Stimulated activated CD8-positive, alpha-beta memory T cell treated with anti-CD3 and anti-CD28 coated beads, Interleukin-12 subunit alpha, Interleukin-12 subunit beta, amount 100 ng/mL, for 4 hours (primary cell): Measurements from ENCODE around the gene CELF4.

ENCODE experiments used
- DNase-seq: peaks from one replicate; pipeline ENCODE4 v3.0.0-alpha.2; 2020; ENCODE audit warnings: low read depth

Gene CELF4

DNA sequence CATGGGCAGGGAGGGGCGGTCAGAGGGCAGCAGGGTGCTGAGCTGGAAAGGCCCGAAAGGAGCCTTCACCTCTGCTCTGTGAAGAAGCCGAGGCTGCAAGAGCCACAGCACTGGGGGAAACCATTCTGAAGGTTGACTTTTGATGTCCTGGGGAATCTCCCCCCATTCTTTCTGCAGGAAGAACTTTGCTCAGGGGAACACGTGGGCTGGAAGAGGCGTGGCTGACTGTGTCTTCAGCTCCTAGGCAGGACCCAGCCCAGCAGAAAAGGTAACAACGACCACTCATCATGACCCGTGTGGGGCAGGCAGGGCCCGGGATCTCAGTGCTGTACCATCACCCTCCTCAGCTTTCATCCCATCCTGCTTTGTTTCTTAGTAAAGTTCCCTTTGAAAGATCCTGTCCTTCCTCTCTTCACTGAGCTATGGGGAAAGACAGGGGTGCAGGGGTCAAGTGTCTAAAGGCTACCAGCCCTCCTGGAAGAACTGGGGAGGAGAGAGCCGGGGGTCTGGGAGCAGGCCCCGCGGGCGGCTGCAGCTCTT is 312.7 kb downstream of the CELF4 start:
- no peak for DNase-seq

DNA sequence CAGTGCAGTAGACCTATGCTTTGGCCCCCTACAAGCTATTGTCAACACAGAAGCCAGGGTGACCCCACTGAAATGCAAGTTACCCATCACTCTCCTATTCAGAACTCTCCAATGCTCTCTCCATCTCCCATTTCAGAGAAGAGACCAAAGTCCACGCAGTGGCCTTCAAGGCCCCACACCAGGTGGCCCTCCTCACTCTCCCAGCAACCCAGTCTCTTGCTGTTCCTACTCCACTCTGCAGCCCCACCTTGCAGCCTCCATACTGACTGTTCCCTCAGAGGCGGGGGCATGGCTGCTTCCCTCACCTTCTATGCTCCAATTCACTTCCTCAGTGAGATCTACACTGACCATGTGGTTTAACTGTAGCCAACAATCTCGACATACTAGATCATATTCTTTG is 313.3 kb downstream of the CELF4 start:
- DNase-seq = no peak

DNA sequence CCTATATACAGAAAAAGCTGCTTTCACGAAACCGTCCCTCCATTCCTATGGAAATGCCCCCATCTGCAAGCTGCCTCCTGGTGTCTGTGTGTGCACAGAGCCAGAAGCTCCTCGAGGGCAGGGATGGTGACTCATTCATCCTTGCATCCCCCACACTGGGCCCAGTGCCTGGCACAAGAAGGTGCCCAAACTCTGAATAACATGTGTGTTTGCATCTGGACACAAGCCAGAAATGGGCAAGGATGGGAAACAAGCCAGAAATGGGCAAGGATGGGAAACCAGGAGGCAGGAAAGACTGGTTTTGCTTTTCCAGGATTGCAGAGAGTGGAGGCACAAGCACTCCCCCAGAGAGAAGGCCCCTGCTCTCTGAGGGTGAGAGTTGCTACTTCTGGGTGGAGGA is 313.9 kb downstream of the CELF4 start:
- no peak for DNase-seq

DNA sequence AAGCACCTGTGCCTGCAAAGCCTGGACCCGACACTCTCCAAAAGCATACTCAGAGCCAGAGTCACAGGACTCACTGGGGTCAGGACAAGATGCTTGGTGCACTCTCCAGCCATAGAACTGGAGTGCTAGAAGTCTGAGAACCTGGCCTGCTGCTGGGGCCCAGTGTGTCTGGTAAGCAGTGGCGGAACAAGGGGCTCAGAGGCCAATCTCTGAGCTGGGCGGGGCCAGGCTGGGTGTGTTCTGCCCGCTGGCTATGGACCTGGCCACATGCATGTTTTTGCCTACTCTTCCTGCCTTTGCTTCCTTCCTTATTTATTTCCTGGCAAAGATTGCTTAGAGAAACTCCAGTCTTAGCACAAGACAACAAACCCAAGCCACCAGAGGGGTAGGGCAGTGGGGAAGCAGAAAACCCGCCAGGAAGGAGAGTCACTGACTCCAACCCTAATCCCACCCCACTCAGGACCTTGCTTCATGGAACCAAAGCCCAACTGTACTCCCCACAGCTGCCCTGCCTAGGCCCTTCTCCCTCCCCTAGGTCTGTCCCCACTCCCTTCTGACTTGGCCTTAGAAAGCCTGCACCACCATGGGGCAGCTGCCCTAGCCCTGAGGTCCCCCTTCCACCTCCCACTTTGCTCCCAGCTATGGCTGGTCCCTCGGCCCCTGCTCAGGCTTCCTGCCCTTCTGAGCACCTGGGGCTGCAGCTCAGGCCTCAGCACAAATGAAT is 315.5 kb downstream of the CELF4 start:
- DNase-seq = no peak

DNA sequence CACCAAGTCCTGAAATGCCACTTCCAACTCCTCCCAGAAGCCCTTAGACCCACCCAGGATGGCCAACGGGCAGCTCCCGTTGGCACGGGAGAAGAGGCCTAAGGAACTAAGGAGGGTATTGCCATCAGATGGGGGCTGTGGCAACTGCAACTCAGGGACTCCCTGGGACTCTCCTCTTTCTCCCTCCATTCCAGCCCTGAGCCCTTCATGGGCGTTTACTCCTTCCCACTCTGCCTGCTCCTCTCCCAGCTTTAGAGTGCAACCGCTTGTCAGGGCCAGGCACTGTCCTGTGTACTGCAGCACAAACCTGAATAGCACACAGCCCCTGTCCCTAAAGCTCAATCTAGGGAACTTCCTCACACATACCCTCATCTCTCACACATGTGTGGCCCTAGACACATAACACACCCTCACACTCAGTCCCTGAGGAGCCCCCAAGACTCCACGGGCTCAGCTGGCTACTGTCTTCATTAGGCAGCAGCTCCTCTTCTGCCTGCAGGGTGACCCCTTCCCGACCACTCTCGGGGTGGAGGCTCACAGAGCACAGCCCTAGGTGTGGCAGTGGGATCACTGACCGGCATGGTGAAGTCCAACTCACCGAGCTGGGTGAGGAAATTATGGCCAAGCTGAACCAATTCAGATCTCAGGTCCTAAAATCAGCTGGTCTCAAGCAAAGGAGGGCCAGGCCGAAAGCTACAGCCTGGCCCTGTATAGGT is 316.3 kb downstream of the CELF4 start:
- no peak for DNase-seq

DNA sequence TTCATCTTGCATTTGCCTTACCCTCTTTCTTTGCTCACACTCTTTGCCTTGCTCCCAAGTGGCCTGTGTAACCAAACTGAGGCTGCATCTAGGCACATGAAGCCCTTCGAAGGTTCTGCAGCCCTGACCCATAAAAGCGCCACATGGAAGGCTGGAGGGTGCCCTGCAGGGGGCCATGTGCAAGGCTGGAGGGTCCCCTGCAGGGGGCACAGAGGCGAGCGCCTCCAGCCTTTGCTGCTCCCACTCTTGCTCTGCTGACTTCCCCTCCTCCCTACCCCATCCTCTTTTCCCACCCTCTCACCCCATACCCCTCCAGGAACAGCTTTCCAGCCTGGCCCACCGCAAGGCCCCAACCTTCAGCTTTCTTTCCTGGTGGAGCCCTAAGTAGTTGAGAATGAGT is 317.3 kb downstream of the CELF4 start:
- no peak for DNase-seq

DNA sequence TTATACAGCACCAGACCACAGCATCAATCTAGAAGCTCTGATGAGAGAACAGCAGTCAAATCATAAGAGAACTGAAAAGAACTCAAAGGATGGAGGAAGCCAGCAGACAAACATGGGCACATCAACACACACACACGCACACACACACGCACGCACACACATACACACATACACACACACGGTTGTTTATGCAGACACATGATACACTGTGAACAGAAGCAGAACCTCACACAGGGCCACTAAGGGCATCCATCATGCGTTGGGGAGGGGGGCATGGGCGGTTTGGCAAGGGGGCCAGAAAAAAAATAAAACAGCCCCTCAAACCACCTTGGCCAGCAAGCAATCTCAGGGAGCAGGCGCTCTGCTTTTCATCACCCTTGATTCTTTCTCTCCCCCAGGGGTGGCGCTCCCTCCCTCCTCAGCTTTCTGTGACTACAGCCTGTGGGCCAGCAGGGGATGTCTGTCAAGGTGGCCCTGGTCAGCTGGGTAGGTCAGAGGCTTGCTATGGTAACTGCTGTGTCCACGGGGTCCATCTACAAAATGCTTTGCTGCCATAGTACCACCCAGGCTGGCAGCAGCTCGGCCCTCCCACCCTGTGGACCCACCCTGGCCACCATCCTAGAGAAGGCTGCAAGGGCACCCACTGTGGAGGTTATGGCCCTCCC is 318.0 kb downstream of the CELF4 start:
- no peak for DNase-seq

DNA sequence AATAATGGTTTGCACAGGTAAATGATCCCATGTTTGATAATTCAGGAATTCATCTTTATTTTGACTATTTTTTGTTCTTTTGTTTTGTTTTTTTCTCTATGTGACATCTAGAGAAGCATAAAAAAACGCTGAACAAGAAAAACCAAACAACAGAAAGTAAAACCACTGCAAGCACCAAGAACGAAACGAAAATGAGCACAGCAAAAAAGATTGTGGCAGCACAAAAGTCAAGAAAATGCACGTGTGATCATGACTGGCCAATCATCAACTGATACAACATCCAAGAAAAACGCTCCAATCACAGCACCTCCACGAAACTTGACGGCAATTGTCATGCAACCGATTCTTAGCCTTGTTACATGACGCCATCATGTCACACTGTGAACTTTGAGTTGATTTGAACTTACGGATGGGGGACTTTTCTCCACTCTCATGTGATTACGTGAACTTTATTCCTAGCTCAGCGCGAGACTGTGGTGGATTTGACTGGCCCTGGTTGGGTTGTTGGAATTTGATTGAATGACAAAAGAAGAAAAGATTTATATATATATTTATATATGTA is 318.7 kb downstream of the CELF4 start:
- no peak for DNase-seq

DNA sequence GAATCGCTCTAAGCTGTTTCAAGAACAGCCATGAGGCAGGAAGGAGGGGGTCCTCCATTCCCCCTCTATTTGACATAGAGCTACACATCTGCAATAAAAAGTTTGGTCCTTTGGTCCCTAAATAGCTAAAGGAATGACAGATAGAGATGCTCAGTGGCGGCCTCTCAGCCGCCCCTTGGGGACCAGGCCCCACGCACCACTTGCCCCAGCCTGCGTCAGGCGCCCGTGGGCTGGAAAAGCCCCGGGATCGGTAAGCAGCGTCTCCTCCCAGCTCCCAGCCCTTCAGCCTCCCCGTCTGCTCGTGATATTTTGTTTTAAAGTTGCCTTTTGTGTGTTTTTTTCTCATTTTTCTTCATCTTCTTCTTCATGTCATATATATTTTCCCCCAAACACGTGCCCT is 321.0 kb downstream of the CELF4 start:
- DNase-seq = no peak

DNA sequence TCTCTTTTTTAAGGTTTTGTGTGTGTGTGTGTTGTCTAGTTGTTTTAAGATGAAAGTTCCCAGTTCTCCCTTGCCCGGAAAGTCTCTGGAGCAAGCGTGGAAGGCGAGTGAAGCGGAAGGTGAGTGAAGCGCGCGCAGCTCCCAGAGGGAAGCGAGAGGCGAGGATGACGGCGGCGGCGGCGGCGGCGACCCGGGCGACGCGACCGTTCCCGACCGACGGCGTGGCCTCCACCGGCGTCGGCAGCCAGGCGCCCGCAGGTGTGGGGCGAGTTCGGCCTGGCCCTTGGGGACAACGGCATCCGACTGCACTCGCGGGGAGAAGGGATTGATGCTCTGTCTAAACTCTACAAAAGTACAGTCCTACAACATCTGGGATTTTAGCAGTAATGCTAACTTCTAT is 321.9 kb downstream of the CELF4 start:
- no peak for DNase-seq

DNA sequence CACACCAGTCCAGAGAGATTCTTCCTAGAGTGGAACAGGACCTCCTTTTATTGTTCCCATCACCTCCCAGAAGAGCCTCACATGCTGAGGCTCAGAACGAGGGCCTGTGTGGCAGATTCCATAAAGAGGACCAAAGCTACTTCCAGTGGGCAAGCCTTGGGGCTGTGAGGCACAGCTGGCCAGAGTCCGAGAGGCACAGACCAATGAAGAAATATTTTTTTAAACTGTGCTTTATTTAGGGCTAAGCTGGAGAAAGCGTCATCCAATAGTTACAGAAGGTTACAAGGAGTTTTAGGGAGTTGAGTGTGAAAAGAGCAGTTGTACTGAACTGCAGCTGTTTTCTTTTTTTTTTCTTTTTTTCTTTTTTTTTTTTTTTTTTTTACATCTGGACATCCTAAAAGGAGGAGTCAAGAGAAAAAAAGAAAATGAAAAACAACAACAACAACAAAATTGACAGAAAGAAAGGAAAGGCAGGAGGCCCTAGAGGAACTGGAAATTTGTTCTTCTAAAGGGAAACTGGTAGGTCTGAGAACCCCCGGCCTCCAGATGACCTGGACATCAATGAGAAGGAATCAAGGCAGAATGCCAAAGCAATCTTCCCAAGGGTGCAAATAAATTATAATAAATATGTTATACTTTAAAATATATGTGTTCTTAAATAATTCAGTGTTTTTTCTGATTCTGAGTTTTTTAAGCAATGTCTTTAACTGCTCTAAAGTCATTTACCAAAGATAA is 322.6 kb downstream of the CELF4 start:
- DNase-seq = no peak

DNA sequence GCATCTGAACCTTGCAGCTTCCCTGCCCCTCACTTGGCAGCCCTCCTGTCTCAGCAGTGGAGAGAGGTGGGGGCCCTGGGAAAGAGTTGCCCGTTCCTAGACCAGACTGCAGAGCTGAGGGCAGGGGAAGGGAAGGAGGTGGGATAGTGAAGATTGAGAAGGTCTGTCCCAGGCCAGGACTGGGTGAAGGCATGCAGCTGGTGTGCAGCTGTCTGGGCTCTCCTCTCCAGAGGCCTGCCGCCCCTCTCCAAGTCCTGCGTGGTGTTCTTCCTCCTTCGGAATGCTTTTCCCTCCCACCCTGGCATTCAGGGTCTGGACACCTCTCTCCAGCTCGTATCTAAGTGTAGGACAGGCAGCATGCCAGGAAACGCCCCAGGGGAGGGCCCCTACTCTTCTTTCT is 323.5 kb downstream of the CELF4 start:
- DNase-seq = no peak

DNA sequence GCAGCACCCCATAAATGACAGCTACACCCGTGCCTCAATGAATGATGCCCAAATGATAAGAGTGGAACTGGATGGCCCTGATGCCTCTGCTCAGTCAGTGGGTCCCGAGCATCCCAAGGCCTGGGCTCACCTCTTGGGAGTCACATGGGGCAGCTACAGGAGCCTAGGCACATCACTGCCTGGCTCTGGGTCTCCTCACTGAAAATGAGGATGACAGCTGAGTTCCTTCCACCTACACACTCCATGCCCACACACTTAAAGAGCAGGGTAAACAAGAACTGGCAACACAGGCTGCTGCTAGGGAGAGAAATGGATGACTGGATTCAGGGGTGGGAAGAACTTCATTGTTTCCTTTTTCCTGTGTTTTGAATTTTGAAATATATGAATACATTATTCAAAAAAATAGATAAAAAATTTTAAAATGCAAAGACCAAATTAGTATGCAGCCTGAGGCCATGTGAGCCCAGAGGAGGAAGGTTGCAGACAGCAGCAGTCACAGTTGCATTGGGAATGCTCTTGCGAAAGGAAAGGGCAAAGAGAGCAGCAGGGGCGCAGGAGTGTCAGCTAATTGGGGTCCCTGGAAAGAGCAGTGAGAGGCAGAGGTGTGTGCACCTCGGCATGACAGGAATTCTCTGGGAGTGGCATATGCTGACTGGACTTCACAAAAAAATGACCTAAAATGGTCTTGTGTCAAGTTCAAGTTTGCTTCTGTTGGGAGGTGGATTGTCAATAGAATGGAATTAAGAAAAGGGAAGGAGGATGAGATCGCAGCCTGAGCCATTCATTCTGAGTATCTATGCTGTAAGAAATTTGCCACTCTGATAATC is 327.1 kb downstream of the CELF4 start:
- no peak for DNase-seq

DNA sequence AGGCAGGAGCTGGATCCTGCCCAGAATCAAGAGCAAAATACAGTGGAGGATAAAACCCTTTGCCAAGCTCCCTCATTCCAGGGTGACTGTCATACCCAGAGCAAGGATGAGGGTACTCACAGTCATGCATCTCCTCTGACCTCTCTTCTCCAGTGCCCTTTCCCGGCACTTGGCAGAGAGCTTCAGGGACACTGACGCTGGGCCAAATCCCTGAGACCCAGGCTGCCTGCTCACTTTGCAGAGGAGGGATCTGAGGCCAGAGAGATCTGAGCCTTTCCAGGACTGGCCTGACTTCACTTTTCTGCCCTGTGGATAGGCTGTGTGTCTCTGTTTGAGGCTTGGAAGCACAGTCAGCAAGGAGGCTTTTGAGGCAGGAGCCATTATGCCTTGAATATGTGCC is 330.0 kb downstream of the CELF4 start:
- no peak for DNase-seq

DNA sequence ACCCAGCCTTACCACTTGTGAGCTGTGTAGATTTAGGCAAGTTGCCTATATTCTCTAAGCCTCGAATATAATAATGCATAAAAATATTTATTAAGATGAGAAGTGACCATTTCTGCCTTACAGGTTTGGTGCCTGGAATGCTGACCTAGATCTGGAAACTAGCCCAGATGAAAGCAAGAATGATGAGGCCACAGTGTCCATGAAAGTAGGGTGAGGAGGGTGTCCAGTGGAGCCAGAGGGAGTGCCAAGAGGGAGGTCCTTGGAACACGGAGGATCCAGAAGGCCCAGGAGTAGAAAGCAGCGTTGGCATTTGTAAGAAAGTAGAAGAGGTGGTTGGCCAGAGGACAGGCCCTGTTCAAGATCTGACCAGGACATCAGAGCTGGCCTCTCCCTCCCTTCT is 334.3 kb downstream of the CELF4 start:
- DNase-seq = no peak

DNA sequence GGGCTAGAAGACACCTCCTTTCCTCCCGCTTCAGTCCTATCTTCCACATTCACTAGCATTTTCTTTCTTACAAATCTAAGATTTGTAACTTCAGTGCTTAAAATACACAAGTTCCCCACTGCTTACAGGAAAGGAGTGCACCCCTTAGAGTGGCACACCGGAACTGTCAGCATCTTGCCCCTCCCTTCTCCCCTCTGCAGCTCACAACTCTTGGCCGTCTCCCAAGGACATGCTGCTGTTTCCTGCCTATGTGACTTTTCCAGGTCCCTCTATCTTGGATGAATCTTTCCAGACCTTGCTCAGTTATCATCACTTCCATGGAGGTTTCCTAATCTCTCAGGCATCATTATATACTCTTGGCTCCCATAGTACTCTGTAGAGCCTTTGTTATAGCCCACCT is 334.8 kb downstream of the CELF4 start:
- no peak for DNase-seq

DNA sequence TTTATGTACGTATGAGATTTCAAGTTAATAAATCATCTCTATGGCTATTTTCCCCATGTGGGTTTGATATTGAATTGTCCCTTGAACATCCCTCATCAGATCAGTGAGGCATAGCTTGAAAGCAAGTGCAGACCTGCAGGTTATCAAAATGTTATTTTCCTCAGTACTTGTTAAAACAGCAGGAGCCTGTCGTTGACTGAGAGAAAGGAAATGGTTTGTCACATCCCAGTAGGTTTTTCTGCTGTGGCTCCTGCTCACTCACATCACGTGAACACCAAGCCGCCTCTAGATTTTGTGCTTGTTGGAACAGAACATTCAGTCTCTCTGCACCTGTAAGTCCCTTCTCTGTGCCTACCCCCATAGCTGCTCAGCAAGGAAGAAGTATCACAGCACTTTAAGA is 340.3 kb downstream of the CELF4 start:
- DNase-seq = no peak

DNA sequence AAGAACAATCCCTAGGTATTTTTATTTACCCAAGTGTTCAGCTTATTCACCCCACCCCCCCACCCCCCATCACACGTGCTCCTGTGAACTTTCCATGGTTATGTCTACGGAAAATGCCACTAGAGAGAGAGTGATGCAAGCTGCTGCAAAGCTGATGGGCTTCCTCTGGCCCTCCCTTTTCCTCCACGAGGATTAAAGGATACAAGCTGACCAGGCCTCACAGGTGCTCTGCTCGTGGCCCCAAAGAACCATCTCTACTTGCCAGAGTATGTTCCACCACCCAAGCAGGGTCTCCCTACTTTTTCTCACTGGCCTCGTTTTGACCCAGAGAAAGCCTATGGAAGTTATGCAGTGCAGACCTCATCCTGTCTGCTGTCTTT is 342.6 kb downstream of the CELF4 start:
- DNase-seq = no peak

DNA sequence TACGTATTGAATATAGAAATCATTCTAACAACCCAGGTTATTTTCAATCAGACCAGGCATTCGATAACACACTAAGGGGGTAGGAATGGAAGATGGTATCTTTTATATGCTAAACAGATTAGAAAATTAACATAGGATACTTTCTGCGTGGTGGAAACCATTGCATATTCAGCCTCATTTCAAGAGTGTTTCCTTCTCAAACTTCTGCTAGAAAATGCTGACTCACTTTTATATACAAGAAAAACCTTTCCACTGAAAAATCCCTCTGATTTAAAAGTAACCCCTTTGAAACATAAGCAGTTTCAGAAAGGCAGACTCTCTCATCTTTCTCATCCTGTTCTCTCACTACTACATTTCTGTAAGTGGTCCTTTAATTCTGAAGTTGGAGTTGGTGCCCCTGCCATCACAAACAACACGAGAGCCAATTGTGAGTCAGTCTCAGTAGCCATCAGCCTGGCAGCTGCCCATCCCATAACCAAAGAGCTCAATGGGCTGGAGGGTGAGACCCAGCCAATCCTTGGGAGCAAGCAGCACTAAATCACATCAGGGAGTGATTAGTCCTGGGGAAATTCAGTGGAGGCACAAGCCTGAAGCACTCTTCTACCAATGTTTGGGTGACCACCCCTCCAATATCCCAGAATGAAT is 343.1 kb downstream of the CELF4 start:
- no peak for DNase-seq

DNA sequence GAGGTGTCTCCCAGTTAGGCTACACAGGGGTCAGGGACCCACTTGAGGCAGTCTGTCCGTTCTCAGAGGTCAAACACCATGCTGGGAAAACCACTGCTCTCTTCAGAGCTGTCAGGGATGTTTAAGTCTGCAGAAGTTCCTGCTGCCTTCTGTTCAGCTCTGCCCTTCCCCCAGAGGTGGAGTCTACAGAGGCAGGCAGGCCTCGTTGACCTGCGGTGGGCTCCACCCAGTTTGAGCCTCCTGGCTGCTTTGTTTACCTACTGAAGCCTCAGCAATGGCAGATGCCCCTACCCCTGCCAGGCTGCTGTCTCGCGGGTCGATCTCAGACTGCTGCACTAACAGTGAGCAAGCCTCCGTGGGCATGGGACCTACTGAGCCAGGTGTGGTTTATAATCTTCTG is 346.3 kb downstream of the CELF4 start:
- no peak for DNase-seq
